ENCODE data around the gene ALK.

The ALK gene

GRCh38 chr2:29763371-29763770 is 158.0 kb downstream of the ALK start:
- Histone ChIP-seq H3K27ac (ENCODE audit: low read length) (no peak overlapping the region), H3K4me1 (ENCODE audit: insufficient read depth, low read length) (no peaks in the 10 kb centered on the region), H3K9ac (ENCODE audit: low read depth, low read length) (no peak overlapping the region), H3K36me3 (ENCODE audit: insufficient read depth, low read length) (no peaks in the 10 kb centered on the region), H3K4me2 (ENCODE audit: insufficient read depth, low read length) (no peak overlapping the region), H3K27me3 (ENCODE audit: insufficient read depth, low read length, poor library complexity) (no peaks in the 10 kb centered on the region), H3K4me3 (ENCODE audit: low read depth in 1 of 2, low read length in 2 of 2) (no peak overlapping the region), H3K79me2 (ENCODE audit: insufficient read depth, low read length) (no peaks in the 10 kb centered on the region), H4K20me1 (ENCODE audit: insufficient read depth, low read length) (no peaks in the 10 kb centered on the region), H3K9me3 (ENCODE audit: insufficient read depth, low read length, severe bottlenecking) (no peaks in the 10 kb centered on the region), H2AFZ (ENCODE audit: low read depth, low read length) (no peak overlapping the region)
- TF ChIP-seq EZH2 (IDR thresholded peaks at IDR 0.05; ENCODE audit: borderline replicate concordance, low read depth, low read length, severe bottlenecking) (no peak), CTCF (IDR thresholded peaks at IDR 0.05; ENCODE audit: borderline replicate concordance, extremely low read depth, low read length, poor library complexity, severe bottlenecking) (no peak)
- no peak for ATAC-seq (ENCODE audit: insufficient read depth, low read depth)
- no peak for DNase-seq

- H3K36me3 ChIP-seq (ENCODE audit: insufficient read depth, low read length): no peaks in the 10 kb centered on the region
- peaks cover 3% of the 10 kb centered on the region for H3K27me3 ChIP-seq (ENCODE audit: insufficient read depth, low read length, poor library complexity)
- ATAC-seq (ENCODE audit: insufficient read depth, low read depth) (no peak), DNase-seq (no peak)
- no peaks in the 10 kb centered on the region for H3K79me2 ChIP-seq (ENCODE audit: insufficient read depth, low read length)
- no peak overlapping the region for H3K9ac ChIP-seq (ENCODE audit: low read depth, low read length)
- no peak overlapping the region for H3K27ac ChIP-seq (ENCODE audit: low read length)
- no peaks in the 10 kb centered on the region for H3K9me3 ChIP-seq (ENCODE audit: insufficient read depth, low read length, severe bottlenecking)
- no peak overlapping the region for H3K4me2 ChIP-seq (ENCODE audit: insufficient read depth, low read length)
- no peaks in the 10 kb centered on the region for H3K4me1 ChIP-seq (ENCODE audit: insufficient read depth, low read length)
- no peak overlapping the region for H3K4me3 ChIP-seq (ENCODE audit: low read depth in 1 of 2, low read length in 2 of 2)
- H2AFZ ChIP-seq (ENCODE audit: low read depth, low read length): no peak overlapping the region
- TF ChIP-seq CTCF (IDR thresholded peaks at IDR 0.05; ENCODE audit: borderline replicate concordance, extremely low read depth, low read length, poor library complexity, severe bottlenecking) (no peak), EZH2 (IDR thresholded peaks at IDR 0.05; ENCODE audit: borderline replicate concordance, low read depth, low read length, severe bottlenecking) (no peak)
- H4K20me1 ChIP-seq (ENCODE audit: insufficient read depth, low read length): no peaks in the 10 kb centered on the region
Measured at GRCh38 chr2:29762239-29762638, 159.1 kb downstream of the ALK start.

- H4K20me1 ChIP-seq (ENCODE audit: insufficient read depth, low read length): no peaks in the 10 kb centered on the region
- TF ChIP-seq CTCF (IDR thresholded peaks at IDR 0.05; ENCODE audit: borderline replicate concordance, extremely low read depth, low read length, poor library complexity, severe bottlenecking): no peak
- TF ChIP-seq EZH2 (IDR thresholded peaks at IDR 0.05; ENCODE audit: borderline replicate concordance, low read depth, low read length, severe bottlenecking): no peak
- no peak overlapping the region for H2AFZ ChIP-seq (ENCODE audit: low read depth, low read length)
- DNase-seq (no peak), ATAC-seq (ENCODE audit: insufficient read depth, low read depth) (no peak)
- H3K4me1 ChIP-seq (ENCODE audit: insufficient read depth, low read length): no peaks in the 10 kb centered on the region
- H3K27me3 ChIP-seq (ENCODE audit: insufficient read depth, low read length, poor library complexity): peaks cover 3% of the 10 kb centered on the region
- no peak overlapping the region for H3K4me3 ChIP-seq (ENCODE audit: low read depth in 1 of 2, low read length in 2 of 2)
- no peaks in the 10 kb centered on the region for H3K9me3 ChIP-seq (ENCODE audit: insufficient read depth, low read length, severe bottlenecking)
- H3K27ac ChIP-seq (ENCODE audit: low read length): no peak overlapping the region
- no peak overlapping the region for H3K9ac ChIP-seq (ENCODE audit: low read depth, low read length)
- no peaks in the 10 kb centered on the region for H3K79me2 ChIP-seq (ENCODE audit: insufficient read depth, low read length)
- no peak overlapping the region for H3K4me2 ChIP-seq (ENCODE audit: insufficient read depth, low read length)
- H3K36me3 ChIP-seq (ENCODE audit: insufficient read depth, low read length): no peaks in the 10 kb centered on the region
Measured at GRCh38 chr2:29761278-29761677, 160.1 kb downstream of the ALK start.

GRCh38 chr2:29760008-29760407 is 161.4 kb downstream of the ALK start:
- TF ChIP-seq CTCF (IDR thresholded peaks at IDR 0.05; ENCODE audit: borderline replicate concordance, extremely low read depth, low read length, poor library complexity, severe bottlenecking) (no peak), EZH2 (IDR thresholded peaks at IDR 0.05; ENCODE audit: borderline replicate concordance, low read depth, low read length, severe bottlenecking) (no peak)
- no peaks in the 10 kb centered on the region for H3K4me1 ChIP-seq (ENCODE audit: insufficient read depth, low read length)
- H3K79me2 ChIP-seq (ENCODE audit: insufficient read depth, low read length): no peaks in the 10 kb centered on the region
- H3K36me3 ChIP-seq (ENCODE audit: insufficient read depth, low read length): no peaks in the 10 kb centered on the region
- no peak overlapping the region for H3K27ac ChIP-seq (ENCODE audit: low read length)
- no peak overlapping the region for H3K4me2 ChIP-seq (ENCODE audit: insufficient read depth, low read length)
- no peaks in the 10 kb centered on the region for H4K20me1 ChIP-seq (ENCODE audit: insufficient read depth, low read length)
- H2AFZ ChIP-seq (ENCODE audit: low read depth, low read length): no peak overlapping the region
- no peak for DNase-seq
- no peak overlapping the region for H3K9ac ChIP-seq (ENCODE audit: low read depth, low read length)
- no peak overlapping the region for H3K4me3 ChIP-seq (ENCODE audit: low read depth in 1 of 2, low read length in 2 of 2)
- peaks cover 3% of the 10 kb centered on the region for H3K27me3 ChIP-seq (ENCODE audit: insufficient read depth, low read length, poor library complexity)
- ATAC-seq (ENCODE audit: insufficient read depth, low read depth): no peak
- H3K9me3 ChIP-seq (ENCODE audit: insufficient read depth, low read length, severe bottlenecking): no peaks in the 10 kb centered on the region

Data from DND-41 (cell line).